K562 (cell line): ENCODE data around the gene LIFR. TPM values are rescaled to one million over a fixed set of nuclear protein-coding genes. Genes with fewer than 3 reads are reported as not detected.

Experiments
- CXXC5 ChIP-seq: fragments of 250-450 bp; sonication (Bioruptor Pico); IDR thresholded peaks from 2 replicates; pipeline ENCODE4 v1.8.0; 2022; ENCODE audit warnings: inconsistent platforms, mild to moderate bottlenecking, moderate library complexity
- FOSL1 ChIP-seq: fragments of 200-800 bp; sonication (Bioruptor generic); conservative IDR thresholded peaks from 2 replicates; pipeline ENCODE4 v1.6.1; 2016; ENCODE audit warnings: missing genetic modification characterization, missing compliant biosample characterization
- HLTF ChIP-seq: fragments of 450-650 bp; IDR thresholded peaks from 2 replicates; pipeline ENCODE4 v1.6.1; 2016
- ILK ChIP-seq: fragments of 450-650 bp; IDR thresholded peaks from 2 replicates; pipeline ENCODE4 v1.6.1; 2016; ENCODE audit warnings: missing genetic modification characterization, low read depth, mild to moderate bottlenecking, missing compliant biosample characterization, moderate library complexity, borderline replicate concordance
- KLF13 ChIP-seq: fragments of 450-650 bp; IDR thresholded peaks from 2 replicates; pipeline ENCODE4 v1.6.1; 2016; ENCODE audit warnings: missing genetic modification characterization, low read depth, mild to moderate bottlenecking, missing compliant biosample characterization, moderate library complexity, borderline replicate concordance
- NFATC3 ChIP-seq: fragments of 450-650 bp; IDR thresholded peaks from 2 replicates; pipeline ENCODE4 v1.6.1; 2017; ENCODE audit warnings: mild to moderate bottlenecking
- RBBP5 ChIP-seq: fragments of 200-600 bp; sonication (generic); IDR thresholded peaks from 2 replicates; pipeline ENCODE4 v1.6.1; 2012; ENCODE audit warnings: borderline replicate concordance, mild to moderate bottlenecking, low read length, control low read depth, inconsistent platforms; ENCODE audit not compliant: insufficient read depth, poor library complexity, severe bottlenecking
- SMARCA5 ChIP-seq: fragments of 450-650 bp; IDR thresholded peaks from 2 replicates; pipeline ENCODE4 v1.6.1; 2016
- SNRNP70 ChIP-seq: fragments of 200-400 bp; formaldehyde crosslinking; optimal IDR thresholded peaks from 2 replicates; pipeline ENCODE3; 2017; ENCODE audit warnings: low read depth, low read length
- SRSF1 ChIP-seq: fragments of 200-400 bp; formaldehyde crosslinking; IDR thresholded peaks from 2 replicates; pipeline ENCODE4 v1.6.1; 2017; ENCODE audit warnings: mild to moderate bottlenecking, low read depth, low read length, moderate library complexity
- SRSF9 ChIP-seq: fragments of 200-400 bp; formaldehyde crosslinking; IDR thresholded peaks from 2 replicates; pipeline ENCODE4 v1.6.1; 2017; ENCODE audit warnings: low read depth, low read length, borderline replicate concordance
- SUPT5H ChIP-seq: fragments of 450-650 bp; IDR thresholded peaks from 2 replicates; pipeline ENCODE4 v1.6.1; 2016
- TAF9B ChIP-seq: fragments of 450-650 bp; IDR thresholded peaks from 2 replicates; pipeline ENCODE4 v1.6.1; 2018; ENCODE audit warnings: mild to moderate bottlenecking; ENCODE audit not compliant: partially characterized antibody
- TAL1 ChIP-seq: fragments of 450-650 bp; IDR thresholded peaks from 2 replicates; pipeline ENCODE4 v1.6.1; 2016; ENCODE audit warnings: mild to moderate bottlenecking
- THRAP3 ChIP-seq: fragments of 450-650 bp; IDR thresholded peaks from 2 replicates; pipeline ENCODE4 v1.6.1; 2016; ENCODE audit warnings: mild to moderate bottlenecking, inconsistent platforms, borderline replicate concordance
- TRIM28 ChIP-seq: fragments of 450-650 bp; IDR thresholded peaks from 2 replicates; pipeline ENCODE4 v1.6.1; 2017
- ZNF764 ChIP-seq: fragments of 250-450 bp; sonication (Bioruptor Pico); IDR thresholded peaks from 2 replicates; pipeline ENCODE4 v1.4.0; 2020; ENCODE audit warnings: low read depth, mild to moderate bottlenecking, moderate library complexity
- polyA plus RNA-seq, 8 experiments: library from polyadenylated mRNA; depleted of rRNA in 4 of 8; stranded (reverse) in 5 of 8; unstranded in 3 of 8; fragments of >200 nt; fragmentation: Nextera tagmentation in 2 of 8; fragmentation: Illumina TruSeq in 1 of 8; extraction: Ambion mirVana in 2 of 8; extraction: Trizol in 1 of 8; gene quantifications; 2 replicates each; pipeline versions ENCODE4 v1.2.1 to v1.2.3, GENCODE V29; 2011 to 2014; ENCODE audit warnings: inconsistent platforms in 1 of 8, missing spikeins in 1 of 8
- total RNA-seq, 7 experiments: library from RNA; depleted of rRNA in 6 of 7; stranded (reverse); fragments of >200 nt in 6 of 7; fragmentation: Illumina TruSeq in 2 of 7; extraction: Trizol in 2 of 7; gene quantifications; 2 replicates each; pipeline versions ENCODE4 v1.2.1 to v1.2.3, GENCODE V29; 2011 to 2021; ENCODE audit warnings: low replicate concordance in 1 of 7
- TF ChIP-seq, protein P1 (sequence below): fragments of 200-400 bp; formaldehyde crosslinking; IDR thresholded peaks from 2 replicates; pipeline ENCODE4 v1.6.1; 2017; ENCODE audit warnings: mild to moderate bottlenecking, low read depth, low read length, moderate library complexity
- TF ChIP-seq, protein P2 (sequence below): sonication (generic); formaldehyde crosslinking; IDR thresholded peaks from 2 replicates; pipeline ENCODE4 v1.8.0; 2023; ENCODE audit warnings: missing genetic modification reagents, mild to moderate bottlenecking, borderline replicate concordance
- TF ChIP-seq, protein P3 (sequence below): sonication (generic); formaldehyde crosslinking; IDR thresholded peaks from 2 replicates; pipeline ENCODE4 v1.8.0; 2022; ENCODE audit warnings: mild to moderate bottlenecking, missing genetic modification reagents, borderline replicate concordance

The LIFR gene
- total and polyA plus RNA-seq, 9 of the 15 experiments (the other 6 are each of a cell fraction or from before 2014, with no cell fraction given): 0.43 to 5.7 (median 3.3) TPM

DNA sequence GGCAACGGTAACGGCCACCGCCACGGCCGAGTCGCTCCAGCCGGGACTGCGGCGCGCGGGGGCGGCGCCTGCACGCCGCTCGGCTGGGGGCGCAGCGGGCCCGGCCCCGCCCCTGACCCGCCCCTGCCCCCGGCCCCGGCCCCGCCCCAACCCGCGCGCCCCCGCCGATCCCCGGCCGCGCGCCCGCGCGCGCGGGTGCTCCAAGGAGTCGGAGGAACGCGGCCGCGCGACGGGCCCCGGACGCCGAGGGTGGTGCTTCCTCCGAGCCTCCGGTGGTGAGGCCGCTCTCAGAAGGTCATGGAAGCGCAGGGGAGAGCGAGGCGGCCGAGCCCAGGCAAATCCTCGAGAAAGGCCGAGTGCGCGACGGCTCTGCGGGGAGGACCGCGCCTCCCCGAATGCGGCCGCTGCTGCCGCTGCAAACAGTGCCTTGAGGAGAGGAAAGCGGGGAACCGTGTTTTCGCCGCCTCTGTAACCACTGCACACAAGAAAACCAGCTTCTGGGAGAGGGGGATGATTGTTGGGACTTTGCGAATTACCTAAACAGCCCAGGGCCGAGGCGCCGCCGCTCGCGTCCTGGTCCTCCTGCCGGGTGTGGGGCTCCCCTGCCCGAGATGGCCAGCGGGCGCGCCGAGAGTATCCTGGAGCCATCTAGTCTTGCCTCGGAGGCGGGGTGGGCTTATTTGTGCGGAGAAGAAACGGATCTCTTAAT lies at the start of gene LIFR (continued):
- TF ChIP-seq, protein P1, sequence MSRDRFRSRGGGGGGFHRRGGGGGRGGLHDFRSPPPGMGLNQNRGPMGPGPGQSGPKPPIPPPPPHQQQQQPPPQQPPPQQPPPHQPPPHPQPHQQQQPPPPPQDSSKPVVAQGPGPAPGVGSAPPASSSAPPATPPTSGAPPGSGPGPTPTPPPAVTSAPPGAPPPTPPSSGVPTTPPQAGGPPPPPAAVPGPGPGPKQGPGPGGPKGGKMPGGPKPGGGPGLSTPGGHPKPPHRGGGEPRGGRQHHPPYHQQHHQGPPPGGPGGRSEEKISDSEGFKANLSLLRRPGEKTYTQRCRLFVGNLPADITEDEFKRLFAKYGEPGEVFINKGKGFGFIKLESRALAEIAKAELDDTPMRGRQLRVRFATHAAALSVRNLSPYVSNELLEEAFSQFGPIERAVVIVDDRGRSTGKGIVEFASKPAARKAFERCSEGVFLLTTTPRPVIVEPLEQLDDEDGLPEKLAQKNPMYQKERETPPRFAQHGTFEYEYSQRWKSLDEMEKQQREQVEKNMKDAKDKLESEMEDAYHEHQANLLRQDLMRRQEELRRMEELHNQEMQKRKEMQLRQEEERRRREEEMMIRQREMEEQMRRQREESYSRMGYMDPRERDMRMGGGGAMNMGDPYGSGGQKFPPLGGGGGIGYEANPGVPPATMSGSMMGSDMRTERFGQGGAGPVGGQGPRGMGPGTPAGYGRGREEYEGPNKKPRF: no peak
- TF ChIP-seq ILK (no peak), RBBP5 (peak; percentile 78), ZNF764 (no peak), SUPT5H (peak; percentile 56; the same call in 1 of the 2 replicates), CXXC5 (CRISPR knock-in tag) (peak; percentile 65), TAF9B (no peak), SMARCA5 (no peak), SRSF1 (no peak), SRSF9 (no peak), FOSL1 (tag) (no peak), TRIM28 (no peak), THRAP3 (no peak), KLF13 (no peak), NFATC3 (no peak), TAL1 (no peak), HLTF (no peak), SNRNP70 (no peak)
- TF ChIP-seq, protein P2, sequence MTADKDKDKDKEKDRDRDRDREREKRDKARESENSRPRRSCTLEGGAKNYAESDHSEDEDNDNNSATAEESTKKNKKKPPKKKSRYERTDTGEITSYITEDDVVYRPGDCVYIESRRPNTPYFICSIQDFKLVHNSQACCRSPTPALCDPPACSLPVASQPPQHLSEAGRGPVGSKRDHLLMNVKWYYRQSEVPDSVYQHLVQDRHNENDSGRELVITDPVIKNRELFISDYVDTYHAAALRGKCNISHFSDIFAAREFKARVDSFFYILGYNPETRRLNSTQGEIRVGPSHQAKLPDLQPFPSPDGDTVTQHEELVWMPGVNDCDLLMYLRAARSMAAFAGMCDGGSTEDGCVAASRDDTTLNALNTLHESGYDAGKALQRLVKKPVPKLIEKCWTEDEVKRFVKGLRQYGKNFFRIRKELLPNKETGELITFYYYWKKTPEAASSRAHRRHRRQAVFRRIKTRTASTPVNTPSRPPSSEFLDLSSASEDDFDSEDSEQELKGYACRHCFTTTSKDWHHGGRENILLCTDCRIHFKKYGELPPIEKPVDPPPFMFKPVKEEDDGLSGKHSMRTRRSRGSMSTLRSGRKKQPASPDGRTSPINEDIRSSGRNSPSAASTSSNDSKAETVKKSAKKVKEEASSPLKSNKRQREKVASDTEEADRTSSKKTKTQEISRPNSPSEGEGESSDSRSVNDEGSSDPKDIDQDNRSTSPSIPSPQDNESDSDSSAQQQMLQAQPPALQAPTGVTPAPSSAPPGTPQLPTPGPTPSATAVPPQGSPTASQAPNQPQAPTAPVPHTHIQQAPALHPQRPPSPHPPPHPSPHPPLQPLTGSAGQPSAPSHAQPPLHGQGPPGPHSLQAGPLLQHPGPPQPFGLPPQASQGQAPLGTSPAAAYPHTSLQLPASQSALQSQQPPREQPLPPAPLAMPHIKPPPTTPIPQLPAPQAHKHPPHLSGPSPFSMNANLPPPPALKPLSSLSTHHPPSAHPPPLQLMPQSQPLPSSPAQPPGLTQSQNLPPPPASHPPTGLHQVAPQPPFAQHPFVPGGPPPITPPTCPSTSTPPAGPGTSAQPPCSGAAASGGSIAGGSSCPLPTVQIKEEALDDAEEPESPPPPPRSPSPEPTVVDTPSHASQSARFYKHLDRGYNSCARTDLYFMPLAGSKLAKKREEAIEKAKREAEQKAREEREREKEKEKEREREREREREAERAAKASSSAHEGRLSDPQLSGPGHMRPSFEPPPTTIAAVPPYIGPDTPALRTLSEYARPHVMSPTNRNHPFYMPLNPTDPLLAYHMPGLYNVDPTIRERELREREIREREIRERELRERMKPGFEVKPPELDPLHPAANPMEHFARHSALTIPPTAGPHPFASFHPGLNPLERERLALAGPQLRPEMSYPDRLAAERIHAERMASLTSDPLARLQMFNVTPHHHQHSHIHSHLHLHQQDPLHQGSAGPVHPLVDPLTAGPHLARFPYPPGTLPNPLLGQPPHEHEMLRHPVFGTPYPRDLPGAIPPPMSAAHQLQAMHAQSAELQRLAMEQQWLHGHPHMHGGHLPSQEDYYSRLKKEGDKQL (CRISPR knock-in tag): no peak
- TF ChIP-seq, protein P3, sequence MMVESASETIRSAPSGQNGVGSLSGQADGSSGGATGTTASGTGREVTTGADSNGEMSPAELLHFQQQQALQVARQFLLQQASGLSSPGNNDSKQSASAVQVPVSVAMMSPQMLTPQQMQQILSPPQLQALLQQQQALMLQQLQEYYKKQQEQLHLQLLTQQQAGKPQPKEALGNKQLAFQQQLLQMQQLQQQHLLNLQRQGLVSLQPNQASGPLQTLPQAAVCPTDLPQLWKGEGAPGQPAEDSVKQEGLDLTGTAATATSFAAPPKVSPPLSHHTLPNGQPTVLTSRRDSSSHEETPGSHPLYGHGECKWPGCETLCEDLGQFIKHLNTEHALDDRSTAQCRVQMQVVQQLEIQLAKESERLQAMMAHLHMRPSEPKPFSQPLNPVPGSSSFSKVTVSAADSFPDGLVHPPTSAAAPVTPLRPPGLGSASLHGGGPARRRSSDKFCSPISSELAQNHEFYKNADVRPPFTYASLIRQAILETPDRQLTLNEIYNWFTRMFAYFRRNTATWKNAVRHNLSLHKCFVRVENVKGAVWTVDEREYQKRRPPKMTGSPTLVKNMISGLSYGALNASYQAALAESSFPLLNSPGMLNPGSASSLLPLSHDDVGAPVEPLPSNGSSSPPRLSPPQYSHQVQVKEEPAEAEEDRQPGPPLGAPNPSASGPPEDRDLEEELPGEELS (CRISPR knock-in tag): no peak
